ENCODE results near the gene FGD4. TPM values are rescaled to one million over a fixed set of nuclear protein-coding genes. Genes with fewer than 3 reads are reported as not detected.

The FGD4 gene
- polyA plus RNA-seq, 1 donor, result 19.2 TPM

- DNase-seq, result no peak
Observed at GRCh38 chr12:32606443-32606842, 207.1 kb downstream of the FGD4 start.

GRCh38 chr12:32609966-32610365, 210.6 kb downstream of the FGD4 start:
- no peak for DNase-seq

- DNase-seq, result no peak
Observed at GRCh38 chr12:32611986-32612385, 212.6 kb downstream of the FGD4 start.

GRCh38 chr12:32612658-32613614, 213.6 kb downstream of the FGD4 start:
- no peak for DNase-seq

- no peak for DNase-seq
Observed at GRCh38 chr12:32615441-32615840, 216.1 kb downstream of the FGD4 start.

GRCh38 chr12:32617534-32617933, 218.2 kb downstream of the FGD4 start:
- no peak for DNase-seq

GRCh38 chr12:32618115-32618514, 218.8 kb downstream of the FGD4 start:
- DNase-seq, result no peak

- no peak for DNase-seq
Observed at GRCh38 chr12:32627976-32628375, 228.6 kb downstream of the FGD4 start.

GRCh38 chr12:32641287-32641901, 242.0 kb downstream of the FGD4 start:
- no peak for DNase-seq

GRCh38 chr12:32644431-32644830, 245.1 kb downstream of the FGD4 start:
- DNase-seq, result no peak

- DNase-seq, result no peak
Observed at GRCh38 chr12:32647275-32647674, 247.9 kb downstream of the FGD4 start.

- no peak for DNase-seq
Observed at GRCh38 chr12:32650508-32650907, 251.2 kb downstream of the FGD4 start.

GRCh38 chr12:32651151-32651955, 252.0 kb downstream of the FGD4 start:
- DNase-seq, result no peak

GRCh38 chr12:32651956-32652210, 252.5 kb downstream of the FGD4 start:
- no peak for DNase-seq

GRCh38 chr12:32659908-32660440, 260.6 kb downstream of the FGD4 start:
- DNase-seq, result no peak

GRCh38 chr12:32661706-32662105, 262.3 kb downstream of the FGD4 start:
- no peak for DNase-seq

GRCh38 chr12:32662665-32663064, 263.3 kb downstream of the FGD4 start:
- DNase-seq, result no peak

- DNase-seq, result no peak
Observed at GRCh38 chr12:32666018-32666417, 266.7 kb downstream of the FGD4 start.

GRCh38 chr12:32669584-32669983, 270.2 kb downstream of the FGD4 start:
- no peak for DNase-seq

- peak; percentile 70 for DNase-seq
Observed at GRCh38 chr12:32671930-32672780, 272.8 kb downstream of the FGD4 start.

- DNase-seq, result peak; percentile 95
Observed at GRCh38 chr12:32679091-32679919, 279.9 kb downstream of the FGD4 start, which contains the start of gene DNM1L. TSS of gene DNM1L (plus strand) at chr12:32679301. CDS start at chr12:32679364, 63 bp downstream.

Measured in left kidney (tissue), 2 donors.